HepG2 (cell line): ENCODE data around the gene MGST1. TPM values are rescaled to one million over a fixed set of nuclear protein-coding genes. Genes with fewer than 3 reads are reported as not detected.

Source experiments
- CCAR2 ChIP-seq: fragments of 200-400 bp; formaldehyde crosslinking; optimal IDR thresholded peaks from 2 replicates; pipeline ENCODE3; 2018; ENCODE audit warnings: low read depth, mild to moderate bottlenecking, low read length, moderate library complexity
- ISL2 ChIP-seq: sonication (generic); formaldehyde crosslinking; IDR thresholded peaks from 2 replicates; pipeline ENCODE4 v1.5.0; 2020; ENCODE audit warnings: missing genetic modification reagents
- LCORL ChIP-seq, 2 experiments: fragments of 450-650 bp in 1 of 2; sonication (generic) in 1 of 2; formaldehyde crosslinking in 1 of 2; IDR thresholded peaks; 2 replicates each; pipeline versions ENCODE4 v1.5.0 to v1.6.1; 2017 to 2020; ENCODE audit warnings: antibody characterized with exemption in 1 of 2, missing genetic modification reagents in 1 of 2
- NCOA5 ChIP-seq: sonication (generic); formaldehyde crosslinking; IDR thresholded peaks from 2 replicates; pipeline ENCODE4 v1.4.0; 2020; ENCODE audit warnings: missing genetic modification reagents
- NR2C2 ChIP-seq: sonication (generic); formaldehyde crosslinking; IDR thresholded peaks from 2 replicates; pipeline ENCODE4 v1.4.0; 2020; ENCODE audit warnings: missing genetic modification reagents, mild to moderate bottlenecking, moderate library complexity, borderline replicate concordance
- NR2F2 ChIP-seq: IDR thresholded peaks from 2 replicates; pipeline ENCODE4 v1.6.1; 2012; ENCODE audit warnings: low read depth, inconsistent platforms, borderline replicate concordance
- NR3C1 ChIP-seq: sonication (generic); formaldehyde crosslinking; IDR thresholded peaks from 2 replicates; pipeline ENCODE4 v1.4.0; 2020; ENCODE audit warnings: missing genetic modification reagents
- PITX1 ChIP-seq: sonication (generic); formaldehyde crosslinking; IDR thresholded peaks from 2 replicates; pipeline ENCODE4 v1.5.1; 2020; ENCODE audit warnings: mild to moderate bottlenecking, missing genetic modification reagents
- ZFAT ChIP-seq: sonication (generic); formaldehyde crosslinking; conservative IDR thresholded peaks from 2 replicates; pipeline ENCODE4 v1.8.1; 2023; ENCODE audit warnings: missing genetic modification reagents, inconsistent platforms
- ZFY ChIP-seq: sonication (generic); formaldehyde crosslinking; IDR thresholded peaks from 2 replicates; pipeline ENCODE4 v1.4.0; 2020; ENCODE audit warnings: missing genetic modification reagents
- ZMYM2 ChIP-seq: sonication (generic); formaldehyde crosslinking; IDR thresholded peaks from 2 replicates; pipeline ENCODE4 v1.8.0; 2022; ENCODE audit warnings: mild to moderate bottlenecking, missing genetic modification reagents
- ZNF335 ChIP-seq: sonication (generic); formaldehyde crosslinking; IDR thresholded peaks from 2 replicates; pipeline ENCODE4 v1.4.0; 2020; ENCODE audit warnings: missing genetic modification reagents
- ZNF549 ChIP-seq: sonication (generic); formaldehyde crosslinking; IDR thresholded peaks from 2 replicates; pipeline ENCODE4 v1.5.0; 2020; ENCODE audit warnings: missing genetic modification reagents
- ZSCAN21 ChIP-seq: sonication (generic); formaldehyde crosslinking; IDR thresholded peaks from 2 replicates; pipeline ENCODE4 v1.8.0; 2022; ENCODE audit warnings: mild to moderate bottlenecking, missing genetic modification reagents, moderate library complexity, borderline replicate concordance
- ZSCAN29 ChIP-seq: sonication (generic); formaldehyde crosslinking; conservative IDR thresholded peaks from 2 replicates; pipeline ENCODE4 v1.4.0; 2020; ENCODE audit warnings: mild to moderate bottlenecking, missing genetic modification reagents
- polyA plus RNA-seq, 8 experiments: library from polyadenylated mRNA; depleted of rRNA in 3 of 8; stranded (reverse) in 7 of 8; unstranded in 1 of 8; fragments of >200 nt; fragmentation: Illumina TruSeq in 4 of 8; extraction: Trizol in 4 of 8; gene quantifications; 2 replicates each; pipeline versions ENCODE4 v1.2.1 to v1.2.3, GENCODE V29; 2011 to 2016; ENCODE audit warnings: low read depth in 4 of 8, missing spikeins in 1 of 8, mixed read lengths in 1 of 8; ENCODE audit not compliant: insufficient read depth in 1 of 8
- total RNA-seq, 5 experiments: library from RNA; depleted of rRNA; stranded (reverse); fragments of >200 nt; fragmentation: Illumina TruSeq; extraction: Trizol; gene quantifications; 2 replicates each; pipeline ENCODE4 v1.2.3, GENCODE V29; 2016; ENCODE audit warnings: low read depth in 1 of 5
- TF ChIP-seq, protein P1 (sequence below): sonication (generic); formaldehyde crosslinking; IDR thresholded peaks from 2 replicates; pipeline ENCODE4 v1.8.0; 2023; ENCODE audit warnings: mild to moderate bottlenecking, missing genetic modification reagents
- TF ChIP-seq, protein P2 (sequence below): sonication (generic); formaldehyde crosslinking; IDR thresholded peaks from 2 replicates; pipeline ENCODE4 v1.9.0; 2021; ENCODE audit warnings: missing genetic modification reagents, borderline replicate concordance
- TF ChIP-seq, protein P3 (sequence below): sonication (generic); formaldehyde crosslinking; IDR thresholded peaks from 2 replicates; pipeline ENCODE4 v1.5.1; 2020; ENCODE audit warnings: mild to moderate bottlenecking, moderate library complexity, missing genetic modification reagents
- TF ChIP-seq, protein P4 (sequence below): IDR thresholded peaks from 2 replicates; pipeline ENCODE4 v1.6.1; 2016; ENCODE audit warnings: low read depth
- TF ChIP-seq, protein P5 (sequence below): sonication (generic); formaldehyde crosslinking; IDR thresholded peaks from 2 replicates; pipeline ENCODE4 v1.5.0; 2020; ENCODE audit warnings: missing genetic modification reagents, mild to moderate bottlenecking, borderline replicate concordance

The MGST1 gene
- total and polyA plus RNA-seq, 2 of the 13 experiments (the other 11 are each of a cell fraction or from before 2014, with no cell fraction given): 119 to 152 TPM

DNA sequence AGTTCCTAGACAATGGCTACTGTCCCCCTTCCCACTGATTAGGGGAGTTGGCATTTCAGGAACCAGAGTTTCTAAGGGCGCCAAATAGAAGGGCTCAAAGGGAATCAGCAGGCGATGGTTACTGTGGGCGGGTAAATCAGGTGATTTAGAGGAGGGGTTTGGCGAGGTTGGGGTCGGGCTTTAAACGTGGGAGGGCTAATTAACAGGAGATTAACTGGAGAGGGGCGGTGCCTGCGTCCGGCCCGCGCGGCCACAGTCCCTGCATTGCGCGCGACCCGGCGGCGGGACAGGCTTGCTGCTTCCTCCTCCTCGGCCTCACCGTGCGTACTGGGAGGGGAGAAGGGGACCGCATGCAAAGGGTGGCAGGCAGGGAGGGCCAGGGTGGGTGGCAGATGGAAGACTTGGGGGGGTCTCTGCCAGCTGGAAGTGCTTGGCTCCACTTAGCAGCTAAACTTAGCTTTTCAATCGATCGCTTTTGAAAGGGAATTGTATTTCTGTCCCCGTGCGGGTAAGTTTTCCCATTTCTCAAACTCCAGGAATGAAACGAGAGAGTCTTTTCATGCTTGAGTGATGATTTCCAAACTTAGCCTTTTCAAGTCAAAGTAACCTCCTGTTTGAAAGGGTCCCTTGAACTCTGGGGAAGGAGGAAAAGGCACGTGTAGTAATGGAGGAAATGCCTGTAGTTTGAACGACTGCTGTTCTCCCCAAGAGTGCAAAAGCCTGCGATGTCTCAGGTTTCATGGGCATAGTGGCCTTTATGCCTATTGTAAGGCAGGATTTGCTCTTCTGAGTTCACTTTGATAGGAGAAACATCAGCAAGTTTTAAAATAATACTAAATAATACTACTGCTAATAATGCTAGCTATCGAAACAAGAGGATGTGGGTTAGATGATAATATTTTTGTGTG, at the start of gene MGST1 (continued):
- TF ChIP-seq, protein P1, sequence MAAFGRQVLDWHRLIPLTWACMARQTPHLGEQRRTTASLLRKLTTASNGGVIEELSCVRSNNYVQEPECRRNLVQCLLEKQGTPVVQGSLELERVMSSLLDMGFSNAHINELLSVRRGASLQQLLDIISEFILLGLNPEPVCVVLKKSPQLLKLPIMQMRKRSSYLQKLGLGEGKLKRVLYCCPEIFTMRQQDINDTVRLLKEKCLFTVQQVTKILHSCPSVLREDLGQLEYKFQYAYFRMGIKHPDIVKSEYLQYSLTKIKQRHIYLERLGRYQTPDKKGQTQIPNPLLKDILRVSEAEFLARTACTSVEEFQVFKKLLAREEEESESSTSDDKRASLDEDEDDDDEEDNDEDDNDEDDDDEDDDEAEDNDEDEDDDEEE (CRISPR knock-in tag): no peak
- TF ChIP-seq ZNF549 (CRISPR knock-in tag): no peak
- TF ChIP-seq NCOA5 (CRISPR knock-in tag): no peak
- no peak for TF ChIP-seq LCORL (IDR thresholded peaks at IDR 0.05)
- TF ChIP-seq LCORL (CRISPR knock-in tag; IDR thresholded peaks at IDR 0.05): peak; percentile 67; the same call in 1 of the 2 replicates
- TF ChIP-seq ZMYM2 (CRISPR knock-in tag): no peak
- TF ChIP-seq NR2F2: 0 out of 2 replicates have a peak, but pooled peaks have one; percentile 14
- no peak for TF ChIP-seq ZFAT (CRISPR knock-in tag)
- TF ChIP-seq ISL2: no peak
- 0 out of 2 replicates have a peak, but pooled peaks have one; percentile 24 for TF ChIP-seq ZSCAN29 (CRISPR knock-in tag)
- no peak for TF ChIP-seq NR3C1 (CRISPR knock-in tag)
- TF ChIP-seq PITX1: peak; percentile 91
- TF ChIP-seq, protein P2, sequence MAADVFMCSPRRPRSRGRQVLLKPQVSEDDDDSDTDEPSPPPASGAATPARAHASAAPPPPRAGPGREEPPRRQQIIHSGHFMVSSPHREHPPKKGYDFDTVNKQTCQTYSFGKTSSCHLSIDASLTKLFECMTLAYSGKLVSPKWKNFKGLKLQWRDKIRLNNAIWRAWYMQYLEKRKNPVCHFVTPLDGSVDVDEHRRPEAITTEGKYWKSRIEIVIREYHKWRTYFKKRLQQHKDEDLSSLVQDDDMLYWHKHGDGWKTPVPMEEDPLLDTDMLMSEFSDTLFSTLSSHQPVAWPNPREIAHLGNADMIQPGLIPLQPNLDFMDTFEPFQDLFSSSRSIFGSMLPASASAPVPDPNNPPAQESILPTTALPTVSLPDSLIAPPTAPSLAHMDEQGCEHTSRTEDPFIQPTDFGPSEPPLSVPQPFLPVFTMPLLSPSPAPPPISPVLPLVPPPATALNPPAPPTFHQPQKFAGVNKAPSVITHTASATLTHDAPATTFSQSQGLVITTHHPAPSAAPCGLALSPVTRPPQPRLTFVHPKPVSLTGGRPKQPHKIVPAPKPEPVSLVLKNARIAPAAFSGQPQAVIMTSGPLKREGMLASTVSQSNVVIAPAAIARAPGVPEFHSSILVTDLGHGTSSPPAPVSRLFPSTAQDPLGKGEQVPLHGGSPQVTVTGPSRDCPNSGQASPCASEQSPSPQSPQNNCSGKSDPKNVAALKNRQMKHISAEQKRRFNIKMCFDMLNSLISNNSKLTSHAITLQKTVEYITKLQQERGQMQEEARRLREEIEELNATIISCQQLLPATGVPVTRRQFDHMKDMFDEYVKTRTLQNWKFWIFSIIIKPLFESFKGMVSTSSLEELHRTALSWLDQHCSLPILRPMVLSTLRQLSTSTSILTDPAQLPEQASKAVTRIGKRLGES (CRISPR knock-in tag): no peak
- no peak for TF ChIP-seq CCAR2
- peak; percentile 66; the same call in 1 of the 2 replicates for TF ChIP-seq ZFY
- TF ChIP-seq, protein P3, sequence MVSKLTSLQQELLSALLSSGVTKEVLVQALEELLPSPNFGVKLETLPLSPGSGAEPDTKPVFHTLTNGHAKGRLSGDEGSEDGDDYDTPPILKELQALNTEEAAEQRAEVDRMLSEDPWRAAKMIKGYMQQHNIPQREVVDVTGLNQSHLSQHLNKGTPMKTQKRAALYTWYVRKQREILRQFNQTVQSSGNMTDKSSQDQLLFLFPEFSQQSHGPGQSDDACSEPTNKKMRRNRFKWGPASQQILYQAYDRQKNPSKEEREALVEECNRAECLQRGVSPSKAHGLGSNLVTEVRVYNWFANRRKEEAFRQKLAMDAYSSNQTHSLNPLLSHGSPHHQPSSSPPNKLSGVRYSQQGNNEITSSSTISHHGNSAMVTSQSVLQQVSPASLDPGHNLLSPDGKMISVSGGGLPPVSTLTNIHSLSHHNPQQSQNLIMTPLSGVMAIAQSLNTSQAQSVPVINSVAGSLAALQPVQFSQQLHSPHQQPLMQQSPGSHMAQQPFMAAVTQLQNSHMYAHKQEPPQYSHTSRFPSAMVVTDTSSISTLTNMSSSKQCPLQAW: no peak
- TF ChIP-seq, protein P4, sequence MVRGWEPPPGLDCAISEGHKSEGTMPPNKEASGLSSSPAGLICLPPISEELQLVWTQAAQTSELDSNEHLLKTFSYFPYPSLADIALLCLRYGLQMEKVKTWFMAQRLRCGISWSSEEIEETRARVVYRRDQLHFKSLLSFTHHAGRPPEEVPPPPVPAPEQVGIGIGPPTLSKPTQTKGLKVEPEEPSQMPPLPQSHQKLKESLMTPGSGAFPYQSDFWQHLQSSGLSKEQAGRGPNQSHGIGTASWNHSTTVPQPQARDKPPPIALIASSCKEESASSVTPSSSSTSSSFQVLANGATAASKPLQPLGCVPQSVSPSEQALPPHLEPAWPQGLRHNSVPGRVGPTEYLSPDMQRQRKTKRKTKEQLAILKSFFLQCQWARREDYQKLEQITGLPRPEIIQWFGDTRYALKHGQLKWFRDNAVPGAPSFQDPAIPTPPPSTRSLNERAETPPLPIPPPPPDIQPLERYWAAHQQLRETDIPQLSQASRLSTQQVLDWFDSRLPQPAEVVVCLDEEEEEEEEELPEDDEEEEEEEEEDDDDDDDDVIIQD (CRISPR knock-in tag): no peak
- no peak for TF ChIP-seq NR2C2 (CRISPR knock-in tag)
- TF ChIP-seq, protein P5, sequence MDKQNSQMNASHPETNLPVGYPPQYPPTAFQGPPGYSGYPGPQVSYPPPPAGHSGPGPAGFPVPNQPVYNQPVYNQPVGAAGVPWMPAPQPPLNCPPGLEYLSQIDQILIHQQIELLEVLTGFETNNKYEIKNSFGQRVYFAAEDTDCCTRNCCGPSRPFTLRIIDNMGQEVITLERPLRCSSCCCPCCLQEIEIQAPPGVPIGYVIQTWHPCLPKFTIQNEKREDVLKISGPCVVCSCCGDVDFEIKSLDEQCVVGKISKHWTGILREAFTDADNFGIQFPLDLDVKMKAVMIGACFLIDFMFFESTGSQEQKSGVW (CRISPR knock-in tag): no peak
- no peak for TF ChIP-seq ZNF335
- TF ChIP-seq ZSCAN21 (CRISPR knock-in tag): peak; percentile 38; the same call in 1 of the 2 replicates
